Esophagus muscularis mucosa (tissue), 3 donors: ENCODE results near the gene LRRN4.

ENCODE experiments used
- POLR2A ChIP-seq: fragments of 450-650 bp; IDR thresholded peaks from one replicate; pipeline ENCODE4 v1.6.1; 2017; ENCODE audit warnings: antibody characterized with exemption, moderate library complexity, mild to moderate bottlenecking, low read depth
- TF ChIP-seq, protein P1 (sequence below), 3 experiments: fragments of 200-600 bp in 2 of 3; fragments of 450-650 bp in 1 of 3; sonication (generic) in 2 of 3; IDR thresholded peaks; one replicate each; pipeline ENCODE4 v1.5.1; 2017 to 2019; ENCODE audit warnings: antibody characterized with exemption in 3 of 3, mild to moderate bottlenecking in 2 of 3, moderate library complexity in 1 of 3

DNA sequence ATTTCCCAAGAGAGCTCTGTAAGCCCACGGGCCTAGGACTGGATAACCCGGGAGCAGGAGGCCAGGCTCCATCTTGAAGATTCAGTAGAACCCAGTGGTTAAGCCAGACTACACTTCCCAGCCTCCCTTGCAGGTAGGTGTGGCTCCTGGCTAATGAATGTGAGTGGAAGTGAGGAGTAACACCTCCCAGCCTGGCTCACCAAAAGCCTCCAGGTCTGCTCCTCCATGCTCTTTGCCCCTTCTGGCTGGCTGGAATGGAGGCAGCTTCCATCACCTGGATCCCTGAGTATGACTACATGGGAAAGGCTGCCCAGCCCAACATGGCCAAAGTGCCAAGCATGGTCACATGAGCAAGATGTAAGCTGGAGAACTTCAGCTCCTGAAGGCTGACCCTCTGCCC lies 9.7 kb downstream of the LRRN4 start:
- TF ChIP-seq, protein P1, sequence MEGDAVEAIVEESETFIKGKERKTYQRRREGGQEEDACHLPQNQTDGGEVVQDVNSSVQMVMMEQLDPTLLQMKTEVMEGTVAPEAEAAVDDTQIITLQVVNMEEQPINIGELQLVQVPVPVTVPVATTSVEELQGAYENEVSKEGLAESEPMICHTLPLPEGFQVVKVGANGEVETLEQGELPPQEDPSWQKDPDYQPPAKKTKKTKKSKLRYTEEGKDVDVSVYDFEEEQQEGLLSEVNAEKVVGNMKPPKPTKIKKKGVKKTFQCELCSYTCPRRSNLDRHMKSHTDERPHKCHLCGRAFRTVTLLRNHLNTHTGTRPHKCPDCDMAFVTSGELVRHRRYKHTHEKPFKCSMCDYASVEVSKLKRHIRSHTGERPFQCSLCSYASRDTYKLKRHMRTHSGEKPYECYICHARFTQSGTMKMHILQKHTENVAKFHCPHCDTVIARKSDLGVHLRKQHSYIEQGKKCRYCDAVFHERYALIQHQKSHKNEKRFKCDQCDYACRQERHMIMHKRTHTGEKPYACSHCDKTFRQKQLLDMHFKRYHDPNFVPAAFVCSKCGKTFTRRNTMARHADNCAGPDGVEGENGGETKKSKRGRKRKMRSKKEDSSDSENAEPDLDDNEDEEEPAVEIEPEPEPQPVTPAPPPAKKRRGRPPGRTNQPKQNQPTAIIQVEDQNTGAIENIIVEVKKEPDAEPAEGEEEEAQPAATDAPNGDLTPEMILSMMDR (IDR thresholded peaks at IDR 0.05): no peak
- TF ChIP-seq POLR2A: no peak
